Gastrocnemius medialis (tissue), 4 donors: ENCODE results near the gene MACROD1.

Experiments used
- CTCF ChIP-seq, 5 experiments: fragments of 450-650 bp in 3 of 5; fragments of 200-600 bp in 2 of 5; sonication (generic) in 2 of 5; IDR thresholded peaks in 4 of 5; conservative IDR thresholded peaks in 1 of 5; 1 replicate in 4 of 5; 2 replicates in 1 of 5; pipeline ENCODE4 v1.5.1; 2016 to 2019; ENCODE audit warnings: antibody characterized with exemption in 5 of 5, mild to moderate bottlenecking in 3 of 5, moderate library complexity in 3 of 5
- POLR2A ChIP-seq, 2 donors: fragments of 450-650 bp; IDR thresholded peaks; one replicate each; pipeline ENCODE4 v1.6.1; 2017; ENCODE audit warnings: antibody characterized with exemption in 2 of 2, mild to moderate bottlenecking in 2 of 2, moderate library complexity in 2 of 2

- TF ChIP-seq POLR2A (IDR thresholded peaks at IDR 0.05) (no peak), CTCF (IDR thresholded peaks at IDR 0.05 in 4 of 5, conservative IDR thresholded peaks at IDR 0.05 in 1 of 5) (no peak)
These were observed 101.4 kb downstream of the MACROD1 start for GRCh38 chr11:64064374-64065140.
